NCI-H345 (cell line): ENCODE results near the gene RPF1.
"Not testable (repeated sequence)": the region's sequence is repeated elsewhere in the genome, so short reads cannot be mapped to it uniquely, and the experiment has no call there.

Experiments
- DNase-seq: peaks from one replicate; lab custom pipeline; 2025; lab: John Stamatoyannopoulos, UW

RPF1 gene, protein sequence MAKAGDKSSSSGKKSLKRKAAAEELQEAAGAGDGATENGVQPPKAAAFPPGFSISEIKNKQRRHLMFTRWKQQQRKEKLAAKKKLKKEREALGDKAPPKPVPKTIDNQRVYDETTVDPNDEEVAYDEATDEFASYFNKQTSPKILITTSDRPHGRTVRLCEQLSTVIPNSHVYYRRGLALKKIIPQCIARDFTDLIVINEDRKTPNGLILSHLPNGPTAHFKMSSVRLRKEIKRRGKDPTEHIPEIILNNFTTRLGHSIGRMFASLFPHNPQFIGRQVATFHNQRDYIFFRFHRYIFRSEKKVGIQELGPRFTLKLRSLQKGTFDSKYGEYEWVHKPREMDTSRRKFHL

DNA sequence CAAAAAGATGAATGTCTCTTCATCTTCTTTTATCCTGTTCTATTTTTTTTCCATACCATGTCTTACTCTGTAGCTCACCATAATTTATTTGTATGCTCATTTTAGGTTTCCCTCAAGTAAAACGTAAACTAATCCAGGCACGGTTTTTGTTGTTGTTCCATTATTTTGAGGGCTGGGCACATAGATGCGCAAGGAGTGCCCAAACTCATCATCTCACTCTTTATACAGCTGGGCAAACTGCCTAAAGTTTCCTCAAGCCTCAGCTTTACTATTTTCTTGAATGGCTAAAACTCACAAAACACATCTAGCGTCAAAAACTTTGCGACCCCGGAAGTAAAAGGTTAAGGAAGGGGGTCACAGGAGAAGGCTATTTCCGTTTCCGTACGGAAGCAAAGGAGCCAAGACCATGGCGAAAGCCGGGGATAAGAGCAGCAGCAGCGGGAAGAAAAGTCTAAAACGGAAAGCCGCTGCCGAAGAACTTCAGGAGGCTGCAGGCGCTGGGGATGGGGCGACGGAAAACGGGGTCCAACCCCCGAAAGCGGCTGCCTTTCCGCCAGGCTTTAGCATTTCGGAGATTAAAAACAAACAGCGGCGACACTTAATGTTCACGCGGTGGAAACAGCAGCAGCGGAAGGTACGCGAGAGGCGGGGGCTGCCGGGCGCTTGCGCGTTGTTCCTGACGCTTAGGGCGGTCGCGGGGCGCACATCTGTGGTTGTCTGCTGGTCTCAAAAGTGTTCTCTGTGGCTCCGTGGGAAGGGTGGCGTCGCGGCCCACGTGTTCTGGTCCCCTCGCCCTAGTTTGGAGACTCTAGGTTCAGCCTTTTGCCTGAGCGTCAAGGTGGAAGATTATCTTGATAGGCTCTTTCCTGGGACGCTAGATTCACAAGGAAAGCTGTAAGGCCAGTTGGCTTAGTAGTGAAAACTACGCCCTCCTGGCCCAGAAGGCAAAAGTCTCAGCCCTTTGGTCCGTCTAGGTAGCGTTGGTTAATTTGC lies at the start of gene RPF1:
Gene RPF1 (plus strand): TSS at position 391 of the 993 bp plus-strand sequence. CDS start 16 bp downstream, at position 407.
- DNase-seq, result peak; percentile 76

DNA sequence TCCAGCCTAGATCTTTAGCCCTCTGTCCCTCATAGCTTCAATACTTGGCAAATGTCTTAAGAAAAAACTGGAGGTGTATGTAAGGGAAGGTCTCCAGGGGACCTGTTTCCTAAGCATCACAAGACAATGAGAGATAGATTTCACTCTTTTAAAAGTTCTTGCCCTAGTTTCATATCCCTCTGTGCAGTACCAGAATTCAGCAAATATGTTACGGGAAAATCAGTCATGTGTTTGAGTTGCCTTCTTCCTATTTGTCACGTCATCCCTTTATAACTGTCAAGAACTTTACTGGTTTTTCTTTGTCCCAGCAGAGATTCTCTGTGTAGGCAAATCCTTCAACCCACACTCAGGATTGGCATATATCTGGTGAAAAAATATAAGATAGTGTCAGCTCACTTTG lies 48.5 kb upstream of the RPF1 start:
- DNase-seq, result no peak

DNA sequence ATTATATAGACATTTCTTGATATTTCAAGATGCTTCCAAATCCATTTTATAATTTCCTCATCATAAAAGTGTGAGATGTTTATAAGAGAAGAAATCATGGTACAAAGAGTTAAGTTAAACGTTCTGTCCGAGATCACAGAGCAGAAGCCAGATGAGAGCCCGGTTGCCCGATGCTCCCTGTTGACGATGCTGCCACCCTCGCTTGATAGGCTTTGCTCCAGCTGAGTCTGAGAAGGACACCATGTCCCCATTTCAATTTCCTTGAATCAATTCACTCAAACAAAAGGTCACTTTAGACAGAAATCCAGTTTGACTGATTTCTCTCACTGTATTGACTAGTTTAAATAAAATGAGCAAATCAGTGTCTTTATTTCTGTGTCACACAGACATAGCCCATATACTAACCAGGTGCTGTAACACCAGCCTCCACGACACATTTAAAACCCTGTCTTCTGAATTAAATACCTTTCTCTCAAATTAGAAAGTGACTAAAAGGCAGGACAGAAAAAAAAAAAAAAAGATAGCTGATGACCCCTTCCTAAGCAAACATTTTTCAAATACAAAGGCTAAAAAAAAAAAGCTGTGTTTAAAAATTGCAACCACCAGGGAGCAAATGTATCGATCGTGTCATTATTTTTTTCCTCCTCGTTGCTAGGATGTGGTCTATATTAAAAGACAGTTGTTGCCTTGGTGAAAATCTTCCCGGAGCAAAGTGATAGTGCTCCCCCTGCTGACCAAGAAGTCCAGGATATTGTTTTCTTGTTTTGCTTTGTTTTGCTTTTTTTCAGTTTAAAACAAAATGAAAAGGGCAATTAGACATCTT lies 45.6 kb upstream of the RPF1 start:
- DNase-seq, result peak; percentile 87

DNA sequence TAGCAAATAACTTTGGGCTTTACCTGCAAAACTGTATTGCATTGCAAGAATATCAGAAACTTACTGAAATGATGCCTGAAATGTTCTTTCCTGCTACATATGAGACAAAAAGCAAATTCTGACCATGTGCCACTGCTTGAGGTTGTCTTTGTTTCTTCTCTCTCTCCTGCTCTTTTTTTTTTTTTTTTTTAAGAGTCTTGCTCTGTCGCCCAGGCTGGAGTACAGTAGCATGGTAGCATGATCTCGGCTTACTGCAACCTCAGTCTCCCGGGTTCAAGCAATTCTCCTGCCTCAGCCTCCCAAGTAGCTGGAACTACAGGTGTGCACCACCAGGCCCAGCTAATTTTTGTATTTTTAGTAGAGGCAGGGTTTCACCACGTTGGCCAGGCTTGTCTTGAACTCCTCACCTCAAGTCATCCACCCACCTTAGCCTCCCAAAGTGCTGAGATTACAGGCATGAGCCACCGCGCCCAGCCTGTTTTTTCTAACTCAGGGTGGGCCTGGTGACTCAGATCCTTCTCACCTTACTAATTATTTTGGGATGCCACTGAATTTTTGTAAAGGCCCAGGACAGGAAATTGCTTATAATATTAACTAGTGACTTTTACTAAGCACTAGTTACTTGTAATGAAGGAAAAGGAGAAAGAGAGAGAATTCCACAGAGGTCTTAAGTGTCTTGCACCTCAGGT lies 44.8 kb upstream of the RPF1 start:
- DNase-seq, result no peak

DNA sequence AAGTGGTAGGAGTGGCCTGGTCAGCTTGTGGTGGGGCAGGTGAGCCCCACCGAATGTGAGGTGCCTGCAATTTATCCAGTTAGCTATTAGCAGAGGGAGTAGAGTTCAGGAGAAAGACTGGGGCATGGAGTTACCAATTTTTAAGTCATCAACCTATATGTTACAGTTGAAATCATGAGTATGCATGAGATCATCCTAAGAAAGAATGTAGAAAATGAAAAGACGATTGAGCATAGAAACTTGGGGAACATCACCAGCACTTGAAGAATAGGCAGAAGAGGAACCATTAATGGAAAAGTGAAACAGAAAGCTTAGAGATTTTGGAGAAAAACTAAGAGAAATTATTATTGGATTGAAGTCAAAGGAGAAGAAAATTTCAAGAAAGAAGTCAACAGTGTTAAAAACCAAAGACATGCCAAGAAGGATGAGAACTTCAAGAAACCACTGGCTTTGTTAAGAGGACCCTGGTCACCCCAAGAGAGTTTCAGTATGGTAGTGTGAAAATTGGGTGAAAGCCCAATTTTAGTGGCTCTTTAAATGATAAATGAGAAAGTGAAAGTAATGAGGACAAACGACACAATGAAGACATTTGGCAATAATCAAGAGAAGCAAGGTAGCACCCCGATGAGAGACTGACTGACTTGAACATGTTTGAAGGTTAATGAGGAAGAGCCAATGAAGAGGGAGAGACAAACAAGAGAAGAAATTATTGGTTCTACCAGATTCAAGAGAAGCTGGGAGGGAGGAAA lies 44.1 kb upstream of the RPF1 start:
- no peak for DNase-seq

DNA sequence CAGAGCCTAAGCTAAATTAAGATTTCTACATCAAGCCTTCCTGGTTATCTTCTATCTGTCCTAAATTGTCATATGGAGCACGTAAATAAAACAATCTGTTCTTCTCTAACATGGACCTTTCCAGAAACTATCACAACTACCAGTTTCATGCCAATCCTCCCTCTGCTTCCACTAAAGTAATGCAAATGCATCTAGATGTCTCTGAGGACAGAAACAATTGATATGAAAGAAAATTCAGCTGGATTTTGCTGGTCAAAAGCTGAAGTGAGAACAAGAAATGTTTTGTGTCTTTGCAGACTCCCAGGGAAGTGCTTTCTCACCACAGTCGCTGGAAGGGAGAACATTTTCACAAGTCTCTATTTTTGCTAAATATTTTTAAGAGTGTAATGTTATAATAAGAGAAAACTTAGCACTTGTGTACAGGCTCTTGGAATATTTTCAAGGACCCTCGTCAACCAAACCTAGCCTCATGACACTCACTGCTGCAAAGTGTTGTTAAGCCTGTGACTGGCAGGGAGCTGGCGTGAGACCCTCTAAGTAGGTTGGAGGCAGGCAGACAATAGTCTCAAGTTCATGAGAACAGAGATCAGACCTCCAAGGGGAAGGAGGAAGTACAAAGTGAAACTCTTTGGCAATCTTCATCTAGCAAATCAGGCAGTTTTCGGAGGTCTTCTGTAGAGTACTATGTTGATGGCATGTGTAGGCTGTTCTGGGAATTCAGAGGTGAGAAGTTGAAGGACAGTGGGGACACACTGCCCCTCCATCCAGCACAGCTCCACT lies 42.0 kb upstream of the RPF1 start:
- DNase-seq, result no peak

DNA sequence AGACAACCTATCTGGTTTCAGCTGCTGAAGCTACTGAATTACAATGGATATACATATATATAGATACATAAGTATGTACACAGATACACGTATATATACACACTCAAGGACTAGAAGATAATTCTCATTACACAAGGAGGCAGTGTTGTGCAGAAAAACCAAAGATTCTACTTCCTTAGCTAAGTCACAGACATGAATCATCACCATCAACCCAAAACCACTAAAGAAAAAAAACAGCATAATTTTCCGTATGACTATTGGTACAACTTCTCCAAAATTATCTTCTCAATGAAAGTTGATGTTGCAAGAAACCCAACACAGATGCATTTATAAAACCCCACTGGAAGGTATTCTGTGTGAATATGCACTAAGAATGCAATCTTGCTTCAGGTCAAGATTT lies 36.8 kb upstream of the RPF1 start:
- DNase-seq, result peak; percentile 9

DNA sequence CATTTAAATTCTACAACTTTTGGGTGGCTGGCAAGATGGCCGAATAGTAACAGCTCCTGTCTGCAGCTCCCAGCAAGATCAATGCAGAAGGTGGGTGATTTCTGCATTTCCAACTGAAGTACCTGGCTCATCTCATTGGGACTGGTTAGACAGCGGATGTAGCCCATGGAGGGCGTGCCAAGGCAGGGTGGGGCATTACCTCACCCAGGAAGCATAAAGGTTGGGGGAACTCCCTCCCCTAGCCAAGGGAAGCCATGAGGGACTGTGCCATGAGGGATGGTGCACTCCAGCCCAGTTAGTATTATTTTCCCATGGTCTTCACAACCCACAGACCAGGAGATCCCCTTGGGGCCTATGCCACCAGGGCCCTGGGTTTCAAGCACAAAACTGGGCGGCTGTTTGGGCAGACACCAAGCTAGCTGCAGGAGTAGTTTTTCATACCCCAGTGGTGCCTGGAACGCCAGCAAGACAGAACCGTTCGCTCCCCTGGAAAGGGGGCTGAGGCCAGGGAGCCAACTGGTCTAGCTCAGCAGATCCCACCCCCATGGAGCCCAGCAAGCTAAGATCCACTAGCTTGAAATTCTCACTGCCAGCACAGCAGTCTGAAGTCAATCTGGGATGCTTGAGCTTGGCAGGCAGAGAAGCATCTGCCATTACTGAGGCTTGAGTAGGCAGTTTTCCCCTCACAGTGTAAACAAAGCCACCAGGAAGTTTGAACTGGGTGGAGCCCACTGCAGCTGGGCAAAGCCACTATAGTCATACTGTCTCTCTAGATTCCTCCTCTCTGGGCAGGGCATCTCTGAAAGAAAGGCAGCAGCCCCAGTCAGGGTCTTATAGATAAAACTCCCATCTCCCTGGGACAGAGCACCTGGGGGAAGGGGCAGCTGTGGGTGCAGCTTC lies 36.1 kb upstream of the RPF1 start:
- peak; percentile 5 for DNase-seq

DNA sequence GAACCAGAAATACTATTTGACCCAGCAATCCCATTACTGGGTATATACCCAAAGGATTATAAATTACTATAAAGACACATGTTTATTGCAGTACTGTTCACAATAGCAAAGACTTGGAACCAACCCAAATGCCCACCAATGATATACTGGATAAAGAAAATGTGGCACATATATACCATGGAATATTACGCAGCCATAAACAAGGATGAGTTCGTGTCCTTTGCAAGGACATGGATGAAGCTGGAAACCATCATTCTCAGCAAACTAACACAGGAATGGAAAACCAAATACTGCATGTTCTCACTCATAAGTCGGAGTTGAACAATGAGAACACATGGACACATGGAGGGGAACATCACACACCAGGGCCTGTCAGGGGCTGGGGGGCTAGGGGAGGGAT lies 30.4 kb upstream of the RPF1 start:
- not testable (repeated sequence) for DNase-seq

DNA sequence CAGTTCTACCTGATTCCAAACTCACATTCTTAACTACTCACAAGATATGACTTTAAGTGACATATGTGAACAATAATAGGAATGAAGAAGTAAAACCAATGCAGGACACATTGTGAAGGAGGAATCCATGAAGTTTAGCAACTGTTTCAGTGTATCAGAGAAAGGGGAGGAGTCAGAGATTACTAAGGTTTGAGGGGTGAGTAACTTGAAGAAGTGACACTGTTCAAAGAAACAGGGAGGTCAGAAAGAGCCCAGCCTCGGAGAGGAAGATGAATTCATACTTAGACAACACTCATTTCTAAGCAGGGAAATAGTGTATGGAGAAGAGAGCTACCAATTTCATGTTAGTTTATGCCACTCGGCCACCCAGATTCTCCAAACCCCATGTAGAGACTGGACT lies 28.2 kb upstream of the RPF1 start:
- no peak for DNase-seq

DNA sequence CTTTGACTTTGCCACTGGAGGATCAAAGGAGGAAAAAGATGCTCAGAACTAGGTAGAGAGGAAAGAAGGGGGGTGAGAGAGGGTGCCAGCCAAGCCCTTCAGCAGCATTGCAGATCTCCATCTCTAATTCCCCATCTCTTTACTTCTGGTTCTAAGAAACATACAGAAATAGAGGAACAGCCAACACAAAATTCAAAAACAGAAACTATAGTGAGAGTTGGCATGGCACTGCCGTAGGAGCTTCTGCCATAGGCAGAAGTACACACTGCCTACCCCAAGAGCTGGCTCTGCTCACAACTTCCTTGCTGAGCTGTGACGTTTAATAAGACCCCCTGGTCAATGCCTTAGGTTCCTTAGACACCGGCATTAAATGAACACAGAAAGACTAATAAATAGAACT lies 26.6 kb upstream of the RPF1 start:
- no peak for DNase-seq

DNA sequence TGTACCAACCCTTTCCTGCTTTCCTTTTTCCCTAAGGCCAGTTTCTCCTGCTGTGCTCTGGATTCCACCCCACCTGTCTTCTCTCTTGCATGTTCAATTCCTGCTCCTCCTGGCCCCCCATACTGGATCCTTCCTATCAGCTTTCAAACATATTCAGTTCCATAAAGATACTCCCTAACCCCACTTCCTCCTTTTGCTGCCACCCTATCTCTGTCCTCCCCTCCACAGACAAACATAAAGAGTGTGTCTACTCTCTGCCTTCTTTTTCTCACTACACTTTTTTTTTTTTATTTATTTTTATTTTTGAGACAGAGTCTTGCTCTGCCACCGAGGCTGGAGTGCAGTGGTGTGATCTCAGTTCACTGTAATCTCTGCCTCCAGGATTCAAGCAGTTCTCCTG lies 16.9 kb upstream of the RPF1 start:
- no peak for DNase-seq

DNA sequence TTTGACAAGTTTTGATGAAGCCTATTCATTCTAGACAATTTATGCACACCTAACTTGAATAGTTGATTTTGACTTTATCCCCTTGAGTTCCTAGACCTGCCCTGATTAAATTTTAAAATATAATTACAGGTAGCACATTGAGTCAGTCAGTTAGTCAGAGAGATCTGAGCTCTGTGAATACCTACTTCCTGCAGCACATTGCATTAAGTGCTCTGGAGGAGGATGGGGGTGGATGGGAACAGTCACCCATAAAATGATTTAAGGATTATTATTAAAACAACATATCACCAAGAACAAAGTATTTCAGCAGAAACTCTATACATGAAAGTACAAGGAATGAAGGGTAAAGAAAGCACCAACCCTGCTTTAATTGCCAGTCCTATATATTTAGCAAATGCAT lies 11.8 kb upstream of the RPF1 start:
- DNase-seq, result no peak

DNA sequence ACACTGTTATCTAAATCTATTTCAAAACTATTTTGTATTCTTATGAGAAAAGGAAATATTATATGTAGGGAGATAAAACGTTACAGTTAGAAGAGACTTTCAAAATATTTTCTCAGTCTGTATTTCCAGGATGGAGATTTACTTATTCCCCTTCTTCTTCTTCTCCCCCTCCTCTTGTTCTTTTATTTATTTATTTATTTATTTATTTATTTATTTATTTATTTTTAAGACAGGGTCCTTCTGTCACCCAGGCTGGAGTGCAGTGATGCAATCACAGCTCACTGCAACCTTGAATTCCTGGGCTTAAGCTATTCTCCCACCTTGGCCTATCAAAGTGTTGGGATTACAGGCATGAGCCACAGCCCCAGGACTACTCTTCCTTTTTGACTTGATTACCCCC lies 2.8 kb upstream of the RPF1 start:
- DNase-seq, result no peak

DNA sequence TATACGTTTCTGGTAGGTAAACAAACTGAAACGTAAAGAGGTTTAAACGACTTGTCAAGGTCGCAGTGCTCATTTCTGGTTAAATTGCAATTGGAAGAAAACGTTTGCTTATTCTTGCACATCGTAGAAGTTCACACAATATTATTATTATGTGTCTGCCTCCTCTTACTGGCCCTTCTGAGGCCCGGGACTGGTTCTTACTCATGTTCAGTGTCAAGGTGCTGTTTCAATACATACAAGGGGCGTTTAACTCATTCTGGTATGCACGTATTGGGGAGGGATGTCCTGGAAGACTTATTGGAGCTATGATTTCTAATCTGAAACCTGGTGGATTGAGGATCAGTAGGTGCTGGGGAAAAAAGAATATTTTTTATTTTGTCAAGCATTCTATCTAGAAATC lies 932 bp downstream of the RPF1 start:
- DNase-seq, result no peak

DNA sequence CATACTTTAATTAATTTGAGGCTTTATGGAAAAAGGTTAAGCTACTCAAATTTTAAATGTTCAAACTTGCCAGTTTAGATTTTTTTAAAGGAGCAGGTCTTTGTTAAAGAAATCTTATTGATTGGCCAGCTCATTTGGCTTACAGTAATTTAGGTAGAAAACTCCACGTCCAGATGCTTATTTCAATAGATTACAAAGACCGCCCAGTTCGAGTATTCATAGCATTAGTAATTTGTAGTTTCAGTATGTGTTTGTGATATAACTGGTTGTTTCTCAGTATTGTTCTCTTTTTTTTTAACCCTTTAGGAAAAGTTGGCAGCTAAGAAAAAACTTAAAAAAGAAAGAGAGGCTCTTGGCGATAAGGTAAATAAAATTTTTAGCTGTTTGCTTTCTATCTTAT lies 1.6 kb downstream of the RPF1 start:
- no peak for DNase-seq

DNA sequence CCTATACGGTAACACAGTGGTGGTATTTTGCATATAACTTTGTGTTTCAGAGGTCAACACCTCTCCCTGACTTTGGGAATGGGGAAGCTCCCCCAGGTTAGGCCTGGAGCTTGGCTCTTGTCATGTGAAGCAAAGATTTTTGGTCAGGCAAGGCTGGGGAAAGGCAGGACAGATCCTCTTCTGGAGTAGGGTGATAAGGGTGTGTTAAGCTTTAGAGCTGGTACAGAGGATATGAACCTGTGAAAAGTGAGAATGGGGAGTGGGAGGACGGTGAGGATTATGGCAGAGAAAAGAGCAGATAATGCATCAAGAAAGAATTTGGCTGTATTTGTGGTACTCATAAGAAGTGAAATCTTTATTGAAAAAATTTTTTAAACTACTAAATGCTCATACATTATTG lies 2.3 kb downstream of the RPF1 start:
- no peak for DNase-seq

DNA sequence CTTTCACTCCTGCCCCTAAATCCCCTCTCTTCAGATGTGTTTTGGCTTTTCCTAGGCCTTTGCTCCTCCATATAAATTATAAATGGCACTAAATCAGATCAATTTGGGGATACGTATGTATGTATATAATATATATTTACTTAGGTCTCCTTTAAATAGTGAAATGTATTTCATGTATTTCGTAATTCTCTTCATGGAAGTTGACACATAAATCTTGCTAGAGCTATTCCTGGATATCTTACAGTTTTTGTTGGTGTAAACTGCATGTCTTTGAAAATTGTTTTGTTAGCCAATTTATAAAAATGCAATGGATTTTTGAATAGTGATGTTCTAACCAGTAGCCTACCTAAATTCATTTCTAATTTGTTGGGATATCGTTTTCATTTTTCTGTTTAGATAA lies 9.0 kb downstream of the RPF1 start:
- no peak for DNase-seq

DNA sequence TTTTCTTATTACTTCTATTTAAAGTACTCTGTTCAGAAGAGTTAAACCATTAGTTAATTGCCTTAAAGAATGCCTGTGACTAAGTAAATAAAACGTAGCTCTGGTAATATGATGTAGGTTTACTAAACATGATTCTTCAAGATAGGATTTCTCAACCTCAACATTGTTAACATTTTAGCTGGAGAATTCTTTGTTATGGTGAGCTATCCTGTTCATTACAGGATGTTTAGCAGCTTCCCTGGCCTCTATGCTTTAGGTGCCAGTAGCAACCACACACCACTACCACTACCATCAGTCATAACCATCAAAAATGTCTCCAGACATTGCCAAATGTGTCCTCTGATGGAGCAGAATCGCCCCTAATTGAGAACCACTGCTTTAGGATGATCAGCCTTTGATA lies 10.7 kb downstream of the RPF1 start:
- no peak for DNase-seq
